HCT116 (cell line): ENCODE data around the gene LMOD1. TPM values are rescaled to one million over a fixed set of nuclear protein-coding genes. Genes with fewer than 3 reads are reported as not detected.
A peak's percentile ranks its signal among the peaks of the same experiment; 100 is the strongest.

Source experiments
- ATAC-seq: fragments of 200-7000 bp; cut with Tn5 transposase; 2 replicates; pipeline ENCODE4 v1.9.1; 2020; ENCODE audit warnings: mild to moderate bottlenecking, moderate library complexity
- BruUV-seq: library from RNA; stranded (reverse); fragments of 400-500 nt; replicated peaks from 2 replicates; lab custom pipeline; 2021; lab: Mats Ljungman, UMichigan
- CTCF ChIA-PET: fragments of 300-600 bp; sonication (Branson Sonifier 250); formaldehyde crosslinking; loops from one replicate; lab custom pipeline; 2021; ENCODE audit warnings: antibody characterized with exemption; lab: Charles Lee
- POLR2A ChIA-PET: fragments of 300-600, 350-600 bp; sonication (Branson Sonifier 250); formaldehyde crosslinking; loops from one replicate; lab custom pipeline; 2021; ENCODE audit warnings: antibody characterized with exemption; lab: Charles Lee
- RAD21 ChIA-PET, 2 experiments: fragments of 300-600 bp; sonication (Branson Sonifier 250); formaldehyde crosslinking; loops; one replicate each; lab custom pipeline; 2023; ENCODE audit warnings: low total read pairs in 2 of 2; ENCODE audit not compliant: uncharacterized antibody in 2 of 2, unreplicated experiment in 2 of 2, low non-redundant PET in 1 of 2; lab: Charles Lee
- DNase-seq: peaks from one replicate; pipeline ENCODE4 v3.0.0-alpha.2; 2010; ENCODE audit warnings: low read depth, low spot score
- H2AFZ ChIP-seq: fragments of 200-600 bp; shearing (Covaris generic), sonication (generic); 2 replicates; pipeline ENCODE4 v1.6.1; 2017; ENCODE audit warnings: low read depth, mixed run types, mixed read lengths, antibody characterized with exemption, low read length; ENCODE audit not compliant: poor library complexity, severe bottlenecking
- H3K27ac ChIP-seq: 2 replicates; pipeline ENCODE4 v1.5.1; 2012; ENCODE audit warnings: low read depth, low read length
- H3K27me3 ChIP-seq: fragments of 200-600 bp; sonication (generic); 2 replicates; pipeline ENCODE4 v1.6.1; 2016; ENCODE audit warnings: mixed run types, low read length, mixed read lengths; ENCODE audit not compliant: insufficient read depth
- H3K36me3 ChIP-seq, 2 experiments: fragments of 200-500 bp in 1 of 2; fragments of 200-600 bp in 1 of 2; sonication (Bioruptor generic) in 1 of 2; sonication (generic) in 1 of 2; 2 replicates each; pipeline versions ENCODE4 v1.5.1 to v1.6.1; 2014 to 2016; ENCODE audit warnings: low read length in 2 of 2, inconsistent platforms in 1 of 2, mixed read lengths in 1 of 2, mixed run types in 1 of 2; ENCODE audit not compliant: insufficient read depth in 2 of 2, control insufficient read depth in 1 of 2
- H3K4me1 ChIP-seq, 2 experiments: fragments of 200-600 bp in 1 of 2; sonication (generic) in 1 of 2; 2 replicates each; pipeline versions ENCODE4 v1.5.1 to v1.6.1; 2012 to 2017; ENCODE audit warnings: low read length in 2 of 2, inconsistent platforms in 1 of 2, mild to moderate bottlenecking in 1 of 2, mixed read lengths in 1 of 2, mixed run types in 1 of 2, moderate library complexity in 1 of 2; ENCODE audit not compliant: insufficient read depth in 2 of 2, control insufficient read depth in 1 of 2
- H3K4me2 ChIP-seq: fragments of 200-600 bp; sonication (generic); 2 replicates; pipeline ENCODE4 v1.6.1; 2017; ENCODE audit warnings: mixed run types, low read length, mixed read lengths
- H3K4me3 ChIP-seq, 2 experiments: fragments of 200-600 bp in 1 of 2; sonication (generic) in 1 of 2; replicated peaks in 1 of 2; 2 replicates each; pipeline ENCODE4 v1.5.1; 2011 to 2016; ENCODE audit warnings: low read length in 2 of 2, control low read depth in 1 of 2, low read depth in 1 of 2, mild to moderate bottlenecking in 1 of 2, mixed read lengths in 1 of 2, mixed run types in 1 of 2
- H3K79me2 ChIP-seq: fragments of 200-600 bp; sonication (generic); 2 replicates; pipeline ENCODE4 v1.6.1; 2017; ENCODE audit warnings: mild to moderate bottlenecking, mixed run types, low read length, moderate library complexity, mixed read lengths; ENCODE audit not compliant: insufficient read depth
- H3K9ac ChIP-seq: fragments of 200-600 bp; sonication (generic); 2 replicates; pipeline ENCODE4 v1.6.1; 2016; ENCODE audit warnings: low read length, mixed read lengths
- H3K9me2 ChIP-seq: fragments of 200-600 bp; sonication (generic), shearing (Covaris generic); 2 replicates; pipeline ENCODE4 v1.6.1; 2017; ENCODE audit warnings: mixed run types, mild to moderate bottlenecking, moderate library complexity; ENCODE audit not compliant: insufficient read depth
- H3K9me3 ChIP-seq, 2 experiments: fragments of 200-500 bp in 1 of 2; fragments of 200-600 bp in 1 of 2; sonication (Bioruptor generic) in 1 of 2; sonication (generic) in 1 of 2; 2 replicates each; pipeline ENCODE4 v1.6.1; 2014 to 2017; ENCODE audit warnings: low read length in 2 of 2, mixed read lengths in 2 of 2, inconsistent platforms in 1 of 2, low read depth in 1 of 2, mild to moderate bottlenecking in 1 of 2, mixed run types in 1 of 2, moderate library complexity in 1 of 2; ENCODE audit not compliant: control insufficient read depth in 1 of 2, insufficient read depth in 1 of 2
- H4K20me1 ChIP-seq: fragments of 200-600 bp; sonication (generic), shearing (Covaris generic); 2 replicates; pipeline ENCODE4 v1.6.1; 2017; ENCODE audit warnings: mixed run types, mild to moderate bottlenecking, moderate library complexity; ENCODE audit not compliant: insufficient read depth
- CBX3 ChIP-seq: IDR thresholded peaks from 2 replicates; pipeline ENCODE4 v1.6.1; 2012; ENCODE audit warnings: low read depth
- CEBPB ChIP-seq: IDR thresholded peaks from 2 replicates; pipeline ENCODE4 v1.6.1; 2012; ENCODE audit warnings: low read depth
- CTCF ChIP-seq, 3 experiments: fragments of 200-600 bp in 1 of 3; sonication (generic) in 1 of 3; IDR thresholded peaks in 2 of 3; conservative IDR thresholded peaks in 1 of 3; 2 replicates each; pipeline ENCODE4 v1.5.1; 2012 to 2017; ENCODE audit warnings: low read depth in 2 of 3, low read length in 2 of 3, antibody characterized with exemption in 1 of 3, borderline replicate concordance in 1 of 3, control low read depth in 1 of 3, mild to moderate bottlenecking in 1 of 3, mixed read lengths in 1 of 3, mixed run types in 1 of 3, moderate library complexity in 1 of 3; ENCODE audit not compliant: insufficient read depth in 1 of 3
- EZH2phosphoT487 ChIP-seq: fragments of 200-600 bp; IDR thresholded peaks from 2 replicates; pipeline ENCODE4 v1.6.1; 2018; ENCODE audit warnings: antibody characterized with exemption, borderline replicate concordance
- FOSL1 ChIP-seq: IDR thresholded peaks from 2 replicates; pipeline ENCODE4 v1.6.1; 2012; ENCODE audit warnings: low read depth
- POLR2A ChIP-seq: IDR thresholded peaks from 2 replicates; pipeline ENCODE4 v1.7.0; 2011; ENCODE audit warnings: borderline replicate concordance; ENCODE audit not compliant: insufficient read depth, insufficient read length; ENCODE audit errors: extremely low read depth
- RAD21 ChIP-seq: IDR thresholded peaks from 2 replicates; pipeline ENCODE4 v1.6.1; 2012; ENCODE audit warnings: low read depth, mild to moderate bottlenecking
- SIN3A ChIP-seq: IDR thresholded peaks from 2 replicates; pipeline ENCODE4 v1.6.1; 2012; ENCODE audit warnings: low read depth
- SRF ChIP-seq: IDR thresholded peaks from 2 replicates; pipeline ENCODE4 v1.6.1; 2012; ENCODE audit warnings: low read depth
- ZBTB33 ChIP-seq: IDR thresholded peaks from 2 replicates; pipeline ENCODE4 v1.6.1; 2011; ENCODE audit warnings: mild to moderate bottlenecking, low read length, moderate library complexity; ENCODE audit not compliant: insufficient replicate concordance; ENCODE audit errors: extremely low read depth
- ZFX ChIP-seq: fragments of 450-650 bp; IDR thresholded peaks from 2 replicates; pipeline ENCODE4 v1.6.1; 2017
- ZNF274 ChIP-seq: fragments of 200-500 bp; sonication (Bioruptor generic); IDR thresholded peaks from 2 replicates; pipeline ENCODE4 v1.6.1; 2014; ENCODE audit warnings: mild to moderate bottlenecking, low read depth, low read length, inconsistent platforms
- intact Hi-C: fragments of 100-400 bp; cut with micrococcal nuclease; formaldehyde crosslinking; loops from 2 replicates; pipeline ENCODE4 v1.10.0; 2022
- total RNA-seq: library from RNA; stranded (reverse); gene quantifications from one replicate; pipeline ENCODE4 v1.2.1, GENCODE V29; 2021; ENCODE audit not compliant: unreplicated experiment
- TF ChIP-seq, protein P1 (sequence below): IDR thresholded peaks from 2 replicates; pipeline ENCODE4 v1.6.1; 2012; ENCODE audit warnings: low read depth
- TF ChIP-seq, protein P2 (sequence below): IDR thresholded peaks from 2 replicates; pipeline ENCODE4 v1.6.1; 2012

Gene LMOD1
- total RNA-seq, 1 experiment from 2014 or later: 0.12 TPM

- intact Hi-C loops: loop anchor here (5.0 kb wide), 1 partner anchor 233 kb away; the partner anchor contains the start of gene GPR37L1
- Histone ChIP-seq H4K20me1 (no peaks in the 10 kb centered on the region), H3K9me2 (no peaks in the 10 kb centered on the region), H3K4me1 (peaks cover 28 to 39% of the 10 kb centered on the region in 2 experiments)
- TF ChIP-seq CTCF (IDR thresholded peaks at IDR 0.05 in 2 of 3, conservative IDR thresholded peaks at IDR 0.05 in 1 of 3; ENCODE audit: borderline replicate concordance in 1 of 3, insufficient read depth in 1 of 3, low read depth in 2 of 3, low read length in 2 of 3): no peak
- no peak for TF ChIP-seq ZFX
- TF ChIP-seq, protein P1, sequence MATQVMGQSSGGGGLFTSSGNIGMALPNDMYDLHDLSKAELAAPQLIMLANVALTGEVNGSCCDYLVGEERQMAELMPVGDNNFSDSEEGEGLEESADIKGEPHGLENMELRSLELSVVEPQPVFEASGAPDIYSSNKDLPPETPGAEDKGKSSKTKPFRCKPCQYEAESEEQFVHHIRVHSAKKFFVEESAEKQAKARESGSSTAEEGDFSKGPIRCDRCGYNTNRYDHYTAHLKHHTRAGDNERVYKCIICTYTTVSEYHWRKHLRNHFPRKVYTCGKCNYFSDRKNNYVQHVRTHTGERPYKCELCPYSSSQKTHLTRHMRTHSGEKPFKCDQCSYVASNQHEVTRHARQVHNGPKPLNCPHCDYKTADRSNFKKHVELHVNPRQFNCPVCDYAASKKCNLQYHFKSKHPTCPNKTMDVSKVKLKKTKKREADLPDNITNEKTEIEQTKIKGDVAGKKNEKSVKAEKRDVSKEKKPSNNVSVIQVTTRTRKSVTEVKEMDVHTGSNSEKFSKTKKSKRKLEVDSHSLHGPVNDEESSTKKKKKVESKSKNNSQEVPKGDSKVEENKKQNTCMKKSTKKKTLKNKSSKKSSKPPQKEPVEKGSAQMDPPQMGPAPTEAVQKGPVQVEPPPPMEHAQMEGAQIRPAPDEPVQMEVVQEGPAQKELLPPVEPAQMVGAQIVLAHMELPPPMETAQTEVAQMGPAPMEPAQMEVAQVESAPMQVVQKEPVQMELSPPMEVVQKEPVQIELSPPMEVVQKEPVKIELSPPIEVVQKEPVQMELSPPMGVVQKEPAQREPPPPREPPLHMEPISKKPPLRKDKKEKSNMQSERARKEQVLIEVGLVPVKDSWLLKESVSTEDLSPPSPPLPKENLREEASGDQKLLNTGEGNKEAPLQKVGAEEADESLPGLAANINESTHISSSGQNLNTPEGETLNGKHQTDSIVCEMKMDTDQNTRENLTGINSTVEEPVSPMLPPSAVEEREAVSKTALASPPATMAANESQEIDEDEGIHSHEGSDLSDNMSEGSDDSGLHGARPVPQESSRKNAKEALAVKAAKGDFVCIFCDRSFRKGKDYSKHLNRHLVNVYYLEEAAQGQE: no peak
- TF ChIP-seq CBX3: no peak
- no peak for TF ChIP-seq ZNF274
- TF ChIP-seq SRF: no peak
- no peak for TF ChIP-seq CEBPB
- no peak for TF ChIP-seq RAD21
- TF ChIP-seq, protein P2, sequence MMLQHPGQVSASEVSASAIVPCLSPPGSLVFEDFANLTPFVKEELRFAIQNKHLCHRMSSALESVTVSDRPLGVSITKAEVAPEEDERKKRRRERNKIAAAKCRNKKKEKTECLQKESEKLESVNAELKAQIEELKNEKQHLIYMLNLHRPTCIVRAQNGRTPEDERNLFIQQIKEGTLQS: no peak
- TF ChIP-seq FOSL1: no peak
- no peak for TF ChIP-seq EZH2phosphoT487
- TF ChIP-seq SIN3A: no peak
- no peak for TF ChIP-seq POLR2A
- no peak for TF ChIP-seq ZBTB33
- TF ChIP-seq, all 23 proteins: peak for 0
- Histone ChIP-seq H3K27ac (peak overlapping the region; percentile 47; the same call in 1 of the 2 replicates), H3K4me2 (peak overlapping the region; percentile 98), H3K36me3 (no peaks in the 10 kb centered on the region), H3K9ac (peak overlapping the region; percentile 64), H3K4me3 (peak overlapping the region; percentile 63 to 71), H3K9me3 (no peaks in the 10 kb centered on the region), H3K27me3 (no peaks in the 10 kb centered on the region), H3K79me2 (no peaks in the 10 kb centered on the region), H2AFZ (peak overlapping the region; percentile 67)
- ChIA-PET RAD21 (no interaction called here), CTCF (no interaction called here), POLR2A (interaction anchor here (1.3 kb wide), 1 partner anchor 121 kb away, joined by 3 read pairs; the partner anchor contains the start of gene ELF3)
- DNase-seq (no peak), ATAC-seq (no peak)
- BruUV-seq: TSS peak; percentile 33
Observed at GRCh38 chr1:201889090-201889968, 57.0 kb downstream of the LMOD1 start.
